GM21360 (cell line): ENCODE measurements around the gene BICRA.
"Not testable (repeated sequence)": the region's sequence is repeated elsewhere in the genome, so short reads cannot be mapped to it uniquely, and the experiment has no call there.

ENCODE experiments used
- ATAC-seq: cut with Tn5 transposase; IDR thresholded peaks from one replicate; pipeline ENCODE4 v1.9.1; 2021; ENCODE audit warnings: mild to moderate bottlenecking, moderate library complexity; ENCODE audit not compliant: unreplicated experiment

BICRA gene

DNA sequence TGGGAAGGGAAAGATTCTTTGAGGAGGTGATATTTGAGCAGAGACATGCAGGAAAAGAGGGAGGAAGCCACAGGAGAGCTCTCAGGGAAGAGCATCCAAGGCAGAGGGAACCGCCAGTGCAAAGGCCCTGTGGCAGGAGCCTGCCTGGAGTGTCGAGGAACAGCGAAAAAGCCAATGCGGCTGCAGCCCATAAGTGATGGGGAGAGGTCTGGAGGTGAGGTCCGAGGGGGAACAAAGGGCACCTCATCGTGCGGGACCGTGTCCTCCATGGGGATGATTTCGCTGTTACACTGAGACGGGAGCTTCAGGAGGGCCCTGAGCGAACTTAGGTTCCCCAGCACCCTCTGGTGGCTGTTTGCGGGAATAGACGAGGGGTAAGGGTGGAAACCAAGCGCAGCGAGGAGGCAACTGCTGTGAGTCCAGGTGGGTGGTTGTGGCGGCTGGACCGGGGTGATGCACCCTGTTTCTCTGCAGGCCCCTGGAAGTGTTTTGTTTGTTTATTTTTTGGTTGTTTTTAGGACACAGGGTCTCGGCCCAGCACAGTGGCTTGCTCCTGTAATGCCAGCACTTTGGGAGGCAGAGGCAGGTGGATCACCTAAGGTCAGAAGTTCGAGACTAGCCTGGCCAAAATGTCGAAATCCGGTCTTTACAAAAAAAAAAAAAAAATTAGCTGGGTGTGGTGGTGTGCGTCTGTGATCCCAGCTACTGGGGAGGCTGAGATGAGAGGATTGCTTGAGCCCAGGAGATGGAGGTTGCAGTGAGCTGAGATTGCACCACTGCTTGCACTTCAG, 98.4 kb downstream of the BICRA start:
- ATAC-seq = peak; percentile 52

DNA sequence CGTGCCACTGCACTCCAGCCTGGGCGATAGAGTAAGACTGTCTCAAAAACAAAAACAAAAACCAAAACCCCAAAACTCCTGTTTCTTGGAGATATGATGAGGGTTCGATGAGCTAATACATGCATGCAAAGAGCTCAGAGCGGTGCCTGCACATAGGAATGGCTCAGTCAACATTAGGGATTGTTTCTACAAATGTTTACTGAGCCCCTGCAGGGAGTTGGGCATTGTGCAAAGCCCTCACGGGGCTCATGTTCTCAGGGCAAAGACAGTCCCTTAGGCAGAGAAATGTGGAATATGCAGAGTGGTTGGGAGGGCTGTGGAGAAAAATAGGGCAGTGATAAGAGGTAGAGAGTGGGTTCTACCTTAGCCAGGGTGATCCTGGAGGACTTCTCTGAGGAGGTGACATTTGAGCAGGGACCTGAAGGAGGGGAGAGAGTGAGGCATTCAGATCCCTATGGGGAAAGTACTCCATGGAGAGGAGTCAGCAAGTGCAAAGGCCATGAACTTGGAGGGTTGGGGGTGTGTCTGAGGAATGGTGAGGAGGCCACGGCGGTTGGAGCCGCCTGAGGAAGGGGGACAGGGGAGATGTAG, 102.8 kb downstream of the BICRA start:
- ATAC-seq = no peak

- ATAC-seq = no peak
Observed at GRCh38 chr19:47713046-47714021, 104.4 kb downstream of the BICRA start, which contains the start of gene EHD2. EHD2 (plus strand) TSS chr19:47713422; CDS start chr19:47716613, 3,191 bp downstream.

GRCh38 chr19:47714339-47714738, 105.4 kb downstream of the BICRA start:
- ATAC-seq = no peak

DNA sequence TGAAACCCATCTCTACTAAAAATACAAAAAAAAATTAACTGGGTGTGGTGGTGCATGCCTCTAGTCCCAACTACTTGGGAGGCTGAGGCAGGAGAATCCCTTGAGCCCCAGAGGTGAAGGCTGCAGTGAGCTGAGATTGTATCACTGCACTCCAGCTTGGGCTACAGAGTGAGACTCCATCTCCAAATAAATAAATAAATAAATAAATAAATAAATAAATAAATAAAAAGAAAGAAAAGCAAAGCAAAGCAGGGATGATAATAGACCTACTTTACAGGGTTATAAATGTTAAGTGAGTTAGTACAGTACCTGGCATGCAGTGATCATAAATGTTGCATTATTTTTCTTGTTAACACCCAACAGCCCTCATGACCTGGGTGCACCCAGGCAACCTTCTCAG, 105.9 kb downstream of the BICRA start:
- ATAC-seq = not testable (repeated sequence)

- ATAC-seq = no peak
Observed at GRCh38 chr19:47716270-47716937, 107.5 kb downstream of the BICRA start.

GRCh38 chr19:47718415-47719046, 109.6 kb downstream of the BICRA start:
- not testable (repeated sequence) for ATAC-seq

GRCh38 chr19:47719047-47719859, 110.3 kb downstream of the BICRA start:
- ATAC-seq = no peak

DNA sequence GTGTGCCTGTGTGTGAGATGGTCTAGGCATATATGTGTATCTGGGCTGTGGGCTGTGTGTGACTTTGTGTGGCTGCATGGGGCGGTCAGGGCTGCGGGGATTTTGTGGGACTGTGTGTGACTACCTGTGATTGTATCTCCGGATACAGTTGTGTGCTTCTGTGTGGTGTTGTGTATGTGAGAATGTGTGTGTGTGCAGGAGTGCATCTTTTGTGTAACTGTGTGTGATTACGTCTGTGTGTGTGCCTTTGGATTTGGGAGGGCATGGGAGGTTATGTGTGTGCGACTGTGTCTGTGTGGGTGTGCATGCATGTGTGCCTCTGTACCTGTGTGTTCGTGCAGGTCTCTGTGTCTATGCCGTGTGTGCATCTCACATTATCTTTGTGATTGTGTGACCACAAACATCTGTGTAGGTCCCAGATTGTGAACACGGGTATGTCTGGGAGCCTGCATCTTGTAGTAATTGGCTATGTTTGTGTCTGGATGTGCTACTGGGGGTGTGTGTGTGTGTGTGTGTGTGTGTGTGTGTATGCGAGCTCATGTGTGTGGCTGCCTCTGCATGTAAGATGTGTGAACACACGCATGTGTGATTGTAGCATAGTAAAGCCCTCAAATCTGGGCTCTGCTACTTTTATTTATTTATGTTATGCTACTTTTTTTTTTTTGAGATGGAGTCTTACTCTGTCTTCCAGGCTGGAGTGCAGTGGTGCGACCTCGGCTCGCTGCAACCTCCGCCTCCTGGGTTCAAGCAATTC, 111.9 kb downstream of the BICRA start:
- ATAC-seq = no peak

- ATAC-seq = no peak
Observed at GRCh38 chr19:47723581-47723940, 114.6 kb downstream of the BICRA start.

- ATAC-seq = no peak
Observed at GRCh38 chr19:47725759-47726401, 116.9 kb downstream of the BICRA start.

- ATAC-seq = no peak
Observed at GRCh38 chr19:47726467-47726866, 117.5 kb downstream of the BICRA start.

- not testable (repeated sequence) for ATAC-seq
Observed at GRCh38 chr19:47728295-47728694, 119.4 kb downstream of the BICRA start.

DNA sequence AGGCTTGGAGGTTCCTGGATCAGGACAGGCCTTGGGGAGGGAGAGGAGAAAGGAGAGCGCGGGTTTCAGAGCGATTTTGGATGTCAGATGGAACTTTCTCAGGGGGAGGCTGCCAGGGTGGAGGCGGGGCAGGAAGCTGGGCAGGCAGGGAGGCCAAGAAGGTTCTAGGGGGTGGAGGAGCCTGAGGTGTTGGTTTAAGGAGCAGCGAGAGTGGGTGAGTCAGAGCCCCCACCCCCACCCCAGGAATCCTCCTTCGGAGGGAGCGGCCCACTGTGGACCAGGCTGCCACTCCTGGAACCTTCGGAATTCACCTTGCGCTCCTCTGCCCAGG, 120.5 kb downstream of the BICRA start:
- ATAC-seq = no peak

DNA sequence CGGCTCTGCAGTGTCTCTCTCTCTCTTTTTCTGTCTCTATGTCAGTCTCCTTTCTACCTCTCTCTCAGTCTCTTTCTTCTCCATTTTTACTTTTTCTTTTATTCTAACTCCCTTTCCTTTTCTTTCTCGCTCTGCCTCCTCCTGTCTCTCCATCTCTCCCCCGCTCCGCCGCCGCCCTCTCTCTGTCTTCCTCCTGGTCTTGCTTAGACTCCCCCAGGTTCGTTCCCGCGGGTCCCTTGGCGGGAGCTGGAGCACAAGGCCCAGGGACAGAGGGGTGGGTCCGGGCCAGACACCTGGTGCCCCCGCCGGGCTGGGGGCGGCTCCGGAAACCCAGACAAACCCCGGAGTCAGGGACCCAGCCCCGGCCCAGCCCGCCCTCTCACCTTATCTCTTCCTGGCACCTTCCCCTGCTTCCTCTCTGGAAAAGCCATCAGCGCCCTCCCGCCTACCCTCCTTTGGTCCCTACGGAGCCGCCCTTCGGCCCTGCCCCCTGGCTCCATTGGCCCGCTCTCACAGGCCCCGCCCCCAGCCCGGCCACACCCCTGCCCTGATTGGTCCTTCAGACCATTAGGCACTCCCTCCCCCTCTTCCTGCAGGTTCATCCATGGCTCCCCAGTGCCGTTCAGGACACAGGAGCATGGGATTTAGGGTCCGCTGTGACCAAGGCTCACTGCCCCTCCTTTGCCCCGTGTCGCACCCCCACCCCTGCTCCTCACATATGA, 121.0 kb downstream of the BICRA start:
- ATAC-seq = no peak

DNA sequence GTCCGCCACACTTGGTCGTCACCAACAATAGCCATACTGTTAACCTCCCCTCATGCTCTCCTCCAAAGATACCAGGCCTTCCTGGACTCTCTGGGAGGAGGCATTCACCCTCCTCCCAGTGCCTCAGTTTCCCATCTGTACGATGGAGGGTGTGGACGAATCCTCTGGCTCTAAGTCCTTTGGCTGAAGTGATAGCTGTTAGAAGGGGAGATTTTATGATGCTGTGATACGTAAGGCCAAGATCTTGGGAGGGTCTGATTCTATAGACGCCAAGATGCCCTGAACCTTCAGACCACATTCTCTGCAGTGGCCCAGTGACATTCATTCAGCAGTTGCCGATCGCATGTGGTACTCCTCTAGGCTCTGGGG, 121.6 kb downstream of the BICRA start:
- ATAC-seq = no peak

GRCh38 chr19:47730910-47731309, 122.0 kb downstream of the BICRA start:
- no peak for ATAC-seq

DNA sequence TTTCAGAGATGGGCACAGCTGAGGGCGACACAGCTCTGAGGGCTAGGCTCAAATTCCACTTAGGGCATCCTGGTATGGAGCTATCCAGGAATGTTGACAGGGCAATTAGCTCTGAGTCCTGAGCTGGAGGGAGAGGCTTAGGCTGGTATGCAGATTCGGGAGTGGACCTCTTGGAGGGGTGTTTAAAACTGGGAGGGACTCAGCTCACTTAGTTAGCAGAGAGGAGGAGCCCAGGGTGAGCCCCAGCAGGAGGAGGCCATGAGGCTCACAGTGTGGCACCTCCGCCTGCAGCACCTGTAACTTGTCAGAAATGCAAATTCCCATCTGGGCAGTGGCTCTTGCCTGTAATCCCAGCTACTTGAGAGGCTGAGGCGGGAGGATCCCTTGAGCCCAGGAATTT, 126.2 kb downstream of the BICRA start:
- no peak for ATAC-seq
